GM19238 (cell line): ENCODE measurements around the gene CRLF2.
"Not testable (repeated sequence)": the region's sequence is repeated elsewhere in the genome, so short reads cannot be mapped to it uniquely, and the experiment has no call there.

Experiments used
- DNase-seq: peaks from one replicate; pipeline ENCODE4 v3.0.0; 2011; ENCODE audit warnings: low spot score; ENCODE audit not compliant: insufficient read length

Gene CRLF2, protein sequence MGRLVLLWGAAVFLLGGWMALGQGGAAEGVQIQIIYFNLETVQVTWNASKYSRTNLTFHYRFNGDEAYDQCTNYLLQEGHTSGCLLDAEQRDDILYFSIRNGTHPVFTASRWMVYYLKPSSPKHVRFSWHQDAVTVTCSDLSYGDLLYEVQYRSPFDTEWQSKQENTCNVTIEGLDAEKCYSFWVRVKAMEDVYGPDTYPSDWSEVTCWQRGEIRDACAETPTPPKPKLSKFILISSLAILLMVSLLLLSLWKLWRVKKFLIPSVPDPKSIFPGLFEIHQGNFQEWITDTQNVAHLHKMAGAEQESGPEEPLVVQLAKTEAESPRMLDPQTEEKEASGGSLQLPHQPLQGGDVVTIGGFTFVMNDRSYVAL

DNA sequence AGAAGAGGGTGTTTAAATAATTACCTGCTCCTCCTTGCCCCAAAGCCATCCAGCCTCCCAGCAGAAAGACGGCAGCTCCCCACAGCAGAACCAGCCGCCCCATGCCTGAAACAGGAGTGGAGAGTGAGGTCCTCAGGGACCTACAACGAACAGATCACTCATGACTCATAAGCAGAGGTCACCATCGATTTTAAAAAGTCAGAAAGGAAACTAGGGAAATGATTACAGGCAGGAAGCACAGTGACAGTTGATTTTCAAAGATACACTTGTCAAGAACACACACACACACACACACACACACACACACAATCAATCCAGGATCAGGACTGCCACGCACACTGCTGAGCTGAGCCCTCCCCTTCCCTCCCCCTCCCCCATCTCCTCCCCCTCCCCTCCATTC, at the start of gene CRLF2:
Gene CRLF2, minus strand, starts transcription at position 118 of the 400 bp plus-strand sequence. Its CDS starts 15 bp downstream, at position 103.
- no peak for DNase-seq

GRCh38 chrX:1261771-1262170, 49.3 kb upstream of the CRLF2 start:
- not testable (repeated sequence) for DNase-seq

DNA sequence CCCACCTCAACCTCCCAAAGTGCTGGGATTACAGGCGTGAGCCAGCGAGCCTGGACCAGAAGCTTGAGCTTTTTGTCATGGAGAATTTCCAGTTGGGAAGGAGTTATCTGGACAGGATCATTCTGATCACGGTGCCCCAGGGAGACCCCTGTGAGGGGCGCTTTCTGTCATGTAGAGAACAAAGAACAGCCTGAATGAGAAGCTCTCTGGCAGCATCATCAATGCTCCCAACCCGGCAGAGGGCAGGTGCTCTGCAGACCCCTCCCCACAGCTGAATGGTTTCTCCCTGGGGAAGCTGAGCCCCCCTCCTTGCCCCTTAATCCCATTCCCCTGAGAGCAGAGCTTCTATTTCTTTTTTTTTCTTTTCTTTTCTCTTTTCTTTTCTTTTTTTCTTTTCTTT, 48.8 kb upstream of the CRLF2 start:
- DNase-seq, result no peak

- DNase-seq, result no peak
Observed at GRCh38 chrX:1252861-1253260, 40.4 kb upstream of the CRLF2 start.

- DNase-seq, result no peak
Observed at GRCh38 chrX:1249101-1249887, 36.8 kb upstream of the CRLF2 start.

DNA sequence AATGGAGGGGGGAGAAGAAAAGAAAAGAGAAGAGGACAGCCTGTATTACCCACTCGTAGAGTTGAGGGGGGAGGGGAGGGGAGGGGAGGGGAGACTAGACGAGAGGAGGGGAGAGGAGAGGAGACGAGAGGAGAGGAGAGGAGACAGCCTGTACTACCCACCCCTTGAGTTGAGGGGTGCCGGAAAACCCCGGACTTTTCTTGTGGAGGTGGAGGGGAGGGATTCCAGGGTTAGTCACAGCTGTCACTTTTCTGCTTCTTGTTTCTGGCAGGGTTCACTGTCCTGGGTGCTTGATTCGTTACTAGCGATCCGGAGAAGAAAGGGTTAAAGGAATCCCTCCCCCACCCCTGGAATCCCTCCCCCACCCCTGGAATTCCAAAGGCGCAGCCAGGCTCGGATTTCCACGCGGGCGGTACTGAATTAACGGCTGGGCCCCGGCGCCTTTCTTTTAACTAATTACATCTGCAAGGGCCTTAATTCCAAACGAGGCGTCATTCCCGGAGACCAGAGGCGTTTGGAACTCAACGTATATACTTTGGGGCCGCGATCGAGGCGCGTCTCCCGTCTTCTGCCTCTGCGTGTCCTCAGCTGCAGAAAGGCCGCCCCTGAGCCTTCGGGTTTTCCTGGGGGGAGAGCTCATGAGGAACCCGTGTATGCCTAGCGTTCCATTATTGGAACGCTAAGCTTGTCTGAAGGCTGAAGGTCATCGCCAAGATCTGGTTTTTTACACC, 36.0 kb upstream of the CRLF2 start:
- DNase-seq, result no peak

GRCh38 chrX:1246816-1247215, 34.4 kb upstream of the CRLF2 start:
- DNase-seq, result peak; percentile 49

DNA sequence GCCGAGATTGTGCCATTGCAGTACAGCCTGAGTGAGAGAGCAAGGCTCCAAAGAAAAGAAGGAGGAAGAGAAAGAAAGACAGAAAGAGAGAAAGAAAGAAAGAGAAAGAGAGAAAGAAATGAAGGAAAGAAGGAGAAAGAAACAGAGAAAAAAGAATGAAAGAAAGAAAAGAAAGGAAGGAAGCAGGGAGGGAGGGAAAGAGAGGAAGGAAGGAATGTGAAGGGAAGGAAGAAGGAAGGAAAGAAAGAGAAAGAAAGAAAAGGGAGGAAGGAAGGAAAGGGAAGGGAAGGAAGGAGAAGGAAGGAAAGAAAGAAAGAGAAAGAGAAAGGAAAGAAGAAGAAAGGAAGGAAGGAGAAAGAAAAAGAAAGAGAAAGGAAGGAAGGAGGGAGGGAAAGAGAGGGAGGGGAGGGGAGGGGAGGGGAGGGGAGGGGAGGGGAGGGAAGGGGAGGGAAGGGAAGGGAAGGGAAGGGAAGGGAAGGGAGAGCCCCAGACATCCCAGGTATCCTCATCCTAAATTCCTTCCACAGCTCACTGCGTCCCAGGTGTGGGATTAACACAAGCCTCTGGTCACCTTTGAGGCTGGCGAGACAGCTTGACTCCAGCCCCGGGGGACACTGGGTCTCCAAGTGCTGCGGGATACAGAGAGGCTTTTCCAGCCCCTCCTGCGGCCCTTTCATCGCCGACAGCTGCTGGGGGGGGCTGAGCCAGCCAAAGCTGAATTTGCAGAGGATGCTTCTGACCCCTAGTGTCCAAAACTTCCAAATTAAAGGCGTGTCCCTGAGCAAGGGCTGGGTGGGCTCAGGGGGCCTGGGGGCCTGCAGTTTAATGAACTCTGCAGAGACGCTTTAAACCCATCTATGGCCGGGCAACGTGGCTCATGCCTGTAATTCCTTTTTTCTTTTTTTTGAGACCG, 32.0 kb upstream of the CRLF2 start:
- no peak for DNase-seq

- no peak for DNase-seq
Observed at GRCh38 chrX:1242891-1243402, 30.5 kb upstream of the CRLF2 start.

DNA sequence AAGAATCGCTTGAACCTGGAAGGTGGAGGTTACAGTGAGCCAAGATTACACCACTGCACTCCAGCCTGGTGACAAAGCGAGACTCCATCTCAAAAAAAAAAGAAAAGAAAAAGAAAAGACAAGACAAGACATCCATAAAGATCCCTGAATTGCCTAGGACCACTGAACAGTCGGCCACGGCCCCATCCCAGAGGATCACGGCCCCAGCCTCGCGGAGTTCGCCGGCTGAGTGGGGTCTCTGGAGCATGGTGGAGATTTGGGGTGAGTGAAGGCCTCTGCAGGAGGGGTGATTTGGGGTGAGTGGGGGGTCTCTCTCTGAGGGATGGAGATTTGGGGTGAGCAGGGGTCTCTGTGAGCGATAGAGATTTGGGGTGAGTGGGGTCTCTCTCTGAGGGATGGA, 28.1 kb upstream of the CRLF2 start:
- DNase-seq, result not testable (repeated sequence)

DNA sequence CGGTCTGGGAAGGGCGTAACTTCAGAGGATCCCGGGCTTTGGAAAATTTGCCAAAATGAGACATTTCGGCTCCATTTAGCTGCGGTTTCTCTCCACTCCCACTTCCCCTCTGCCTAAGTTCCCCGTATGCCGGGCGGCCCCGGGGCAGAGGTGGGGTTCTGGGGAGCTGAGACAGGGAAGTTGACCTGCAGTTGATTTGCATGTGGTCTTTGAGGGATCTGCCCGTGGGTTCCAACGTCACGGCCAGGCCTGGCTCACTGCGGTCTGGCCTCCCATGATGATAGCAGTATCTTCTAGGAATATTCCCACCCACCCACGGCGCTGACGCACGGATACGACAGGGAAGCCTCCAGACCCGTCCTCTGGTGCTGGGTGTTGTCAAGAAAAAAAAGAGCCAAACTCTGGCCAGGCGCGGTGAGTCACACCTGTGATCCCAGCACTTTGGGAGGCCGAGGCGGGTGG, 27.3 kb upstream of the CRLF2 start:
- DNase-seq, result peak; percentile 35

GRCh38 chrX:1231850-1232465, 19.5 kb upstream of the CRLF2 start:
- no peak for DNase-seq

- DNase-seq, result not testable (repeated sequence)
Observed at GRCh38 chrX:1228101-1228500, 15.7 kb upstream of the CRLF2 start.

DNA sequence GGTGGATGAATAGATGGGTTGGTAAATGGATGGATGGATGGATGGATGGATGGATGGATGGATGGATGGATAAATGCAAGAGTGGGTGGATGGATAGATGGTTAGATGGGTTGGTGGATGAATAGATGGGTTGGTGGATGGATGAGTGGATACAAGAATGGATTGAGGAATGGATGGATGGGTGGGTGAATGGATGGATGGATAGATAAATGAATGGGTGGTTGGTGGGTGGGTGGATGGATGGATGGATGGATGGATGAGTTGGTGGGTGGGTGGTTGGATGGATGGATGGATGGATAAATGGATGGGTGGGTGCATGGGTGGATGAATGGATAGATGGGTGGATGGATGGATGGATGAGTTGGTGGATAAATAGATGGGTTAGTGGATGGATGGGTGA, 13.8 kb upstream of the CRLF2 start:
- no peak for DNase-seq

GRCh38 chrX:1224954-1225353, 12.5 kb upstream of the CRLF2 start:
- DNase-seq, result no peak

- no peak for DNase-seq
Observed at GRCh38 chrX:1223242-1223600, 10.8 kb upstream of the CRLF2 start.

- no peak for DNase-seq
Observed at GRCh38 chrX:1222531-1223241, 10.2 kb upstream of the CRLF2 start.

GRCh38 chrX:1221296-1221845, 8.9 kb upstream of the CRLF2 start:
- DNase-seq, result no peak

DNA sequence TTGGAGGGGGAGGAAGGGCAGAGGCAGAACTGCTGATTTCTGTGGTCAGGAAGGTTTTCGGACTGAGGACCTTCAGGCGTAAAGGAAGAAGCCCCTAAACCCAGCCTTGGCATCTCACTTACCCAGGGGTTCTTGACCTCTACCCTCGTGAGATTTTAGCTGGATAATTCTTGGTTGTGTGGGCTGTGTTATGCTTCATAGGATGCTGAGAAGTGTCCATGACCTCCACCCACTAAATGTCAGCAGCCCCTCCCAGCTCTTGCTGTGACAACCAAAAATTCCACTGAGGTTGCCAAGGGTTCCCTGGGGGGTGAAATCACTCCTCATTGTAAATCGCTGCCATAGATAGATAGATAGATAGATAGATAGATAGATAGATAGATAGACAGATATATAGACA, 5.8 kb upstream of the CRLF2 start:
- no peak for DNase-seq
